HG03066 (cell line): ENCODE measurements around the gene PIAS1.
"Not testable (repeated sequence)": the region's sequence is repeated elsewhere in the genome, so short reads cannot be mapped to it uniquely, and the experiment has no call there.

Experiments used
- ATAC-seq: cut with Tn5 transposase; IDR thresholded peaks from one replicate; pipeline ENCODE4 v1.9.1; 2021; ENCODE audit warnings: low read depth; ENCODE audit not compliant: unreplicated experiment

Gene PIAS1

DNA sequence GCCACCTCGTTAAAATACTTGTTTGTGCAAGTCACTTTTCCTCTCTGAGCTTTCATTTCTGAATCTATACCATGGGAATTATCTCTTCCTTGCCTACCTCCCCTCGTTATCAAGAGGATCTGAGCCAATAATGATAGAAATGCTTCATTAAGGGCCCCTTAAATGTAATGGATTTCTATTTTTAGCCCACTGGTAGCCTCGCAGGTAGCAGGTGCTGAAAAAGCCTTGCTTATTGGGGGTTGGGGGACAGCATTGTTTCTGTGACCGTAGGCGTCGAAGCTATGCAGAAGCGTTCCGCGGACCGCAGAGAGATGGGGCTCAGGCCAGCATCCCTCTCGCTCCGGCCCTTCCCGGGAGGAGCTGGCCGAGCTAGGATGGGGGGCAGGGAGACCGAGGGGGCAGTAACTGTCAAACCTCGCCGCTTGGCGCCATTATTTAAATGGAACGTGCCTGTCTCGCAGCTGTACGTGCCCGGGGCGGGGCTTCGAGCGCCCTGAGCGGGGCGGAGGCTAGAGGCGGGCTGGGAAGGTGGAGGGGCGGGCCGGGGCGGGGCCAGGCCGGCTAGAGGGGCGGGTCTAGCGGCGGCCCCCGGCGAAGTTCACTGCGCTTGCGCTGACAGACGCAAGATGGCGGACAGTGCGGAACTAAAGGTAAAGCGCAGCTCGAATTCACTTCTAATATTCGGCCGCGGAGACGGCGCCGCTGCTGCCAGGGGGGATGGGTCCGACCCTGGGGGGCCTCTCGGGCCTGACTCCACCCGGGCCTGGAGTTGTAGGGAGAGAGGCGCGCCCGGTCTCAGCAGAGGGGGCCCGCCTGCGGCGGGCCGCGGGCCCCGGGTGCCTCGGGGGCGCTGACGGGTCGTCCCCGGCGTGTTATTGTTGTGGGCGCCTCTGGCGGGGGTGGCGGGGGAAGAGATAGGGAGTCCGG, at the start of gene PIAS1:
Gene PIAS1 (plus strand): TSS at position 615 of the 927 bp plus-strand sequence. CDS start 12 bp downstream, at position 627.
- peak; percentile 72 for ATAC-seq

DNA sequence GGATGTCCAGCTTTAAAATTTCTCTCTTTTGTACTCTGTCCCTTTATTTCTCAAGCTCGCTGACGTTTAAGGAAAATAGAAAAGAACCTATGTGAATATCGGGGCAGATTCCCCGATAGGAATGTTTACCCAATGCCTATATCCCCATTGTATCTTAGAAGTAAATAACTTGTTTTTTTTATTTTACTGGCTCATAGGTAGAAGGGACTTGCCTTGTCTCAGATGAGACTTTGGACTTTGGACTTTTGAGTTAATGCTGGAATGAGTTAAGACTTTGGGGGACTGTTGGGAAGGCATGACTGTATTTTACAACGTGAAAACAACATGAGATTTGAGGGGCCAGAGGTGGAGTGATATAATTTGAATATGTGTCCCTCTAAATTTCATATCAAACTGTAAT, 46.5 kb upstream of the PIAS1 start:
- not testable (repeated sequence) for ATAC-seq

DNA sequence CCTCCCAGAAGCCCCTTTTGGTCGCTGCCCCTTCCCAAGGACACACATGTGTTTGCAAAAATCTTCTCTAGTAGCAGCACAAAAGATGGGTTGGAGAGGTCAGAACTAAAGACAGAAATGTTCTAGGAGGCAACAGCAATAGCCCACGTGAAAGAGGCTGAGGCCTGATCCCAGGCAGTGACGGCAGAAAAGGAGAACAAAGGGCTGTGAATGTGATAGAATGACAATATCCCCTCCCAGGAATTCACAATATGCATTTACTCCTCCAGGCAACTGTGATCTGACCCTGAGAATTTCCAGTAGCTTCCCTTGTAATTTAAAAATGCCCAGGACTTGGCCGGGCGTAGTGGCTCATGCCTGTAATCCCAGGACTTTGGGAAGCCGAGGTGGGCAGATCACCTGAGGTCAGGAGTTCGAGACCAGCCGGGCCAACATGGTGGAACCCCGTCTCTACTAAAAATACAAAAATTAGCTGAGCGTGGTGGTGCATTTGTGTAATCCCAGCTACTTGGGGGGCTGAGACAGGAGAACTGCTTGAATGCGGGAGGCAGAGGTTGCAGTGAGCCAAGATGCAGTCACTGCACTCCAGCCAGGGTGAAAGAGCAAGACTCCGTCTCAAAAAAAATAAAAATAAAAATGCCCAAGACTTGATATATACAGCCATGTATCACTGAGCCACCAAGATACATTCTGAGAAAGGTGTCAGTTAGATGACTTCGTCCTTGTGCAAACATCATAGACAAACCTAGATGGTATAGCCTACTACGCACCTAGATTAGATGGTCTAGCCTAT, 43.6 kb upstream of the PIAS1 start:
- ATAC-seq, result no peak

DNA sequence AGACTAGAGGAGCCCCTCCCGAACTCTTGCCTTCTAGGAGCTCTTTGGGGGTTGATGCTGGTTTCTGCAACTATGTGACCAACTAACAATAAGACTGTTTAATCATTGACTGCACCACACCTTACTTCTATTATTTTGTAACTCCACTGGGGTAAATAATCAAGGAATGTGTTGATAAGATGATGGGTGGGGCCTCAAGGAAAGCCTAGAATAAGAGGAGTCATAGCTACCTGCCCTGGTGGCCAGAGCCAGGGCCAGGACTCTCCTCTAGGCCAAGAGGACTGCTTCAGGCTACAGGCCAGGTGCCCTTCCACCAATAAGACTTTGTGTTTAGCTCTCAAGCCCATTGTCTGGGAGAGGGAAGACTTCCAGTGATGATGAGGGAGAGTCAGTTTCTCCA, 41.2 kb upstream of the PIAS1 start:
- no peak for ATAC-seq

DNA sequence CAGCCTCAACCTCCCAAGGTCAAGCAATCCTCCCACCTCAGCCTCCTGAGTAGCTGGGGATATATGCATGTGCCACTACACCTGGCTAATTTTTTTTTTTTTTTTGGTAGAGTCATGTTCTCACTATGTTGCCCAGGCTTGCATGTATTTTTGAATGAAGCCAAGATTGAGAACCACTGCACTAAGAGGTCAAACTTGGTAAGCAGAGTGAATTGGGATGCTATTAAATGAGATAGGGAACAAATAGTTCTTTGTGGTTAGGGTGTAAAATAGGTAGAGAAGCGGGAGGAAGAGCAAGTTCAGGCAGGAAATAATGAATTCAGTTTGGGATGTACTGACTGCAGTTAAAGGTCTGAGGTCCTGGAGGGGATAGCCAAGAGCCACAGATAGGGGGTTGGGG, 39.9 kb upstream of the PIAS1 start:
- ATAC-seq, result no peak

DNA sequence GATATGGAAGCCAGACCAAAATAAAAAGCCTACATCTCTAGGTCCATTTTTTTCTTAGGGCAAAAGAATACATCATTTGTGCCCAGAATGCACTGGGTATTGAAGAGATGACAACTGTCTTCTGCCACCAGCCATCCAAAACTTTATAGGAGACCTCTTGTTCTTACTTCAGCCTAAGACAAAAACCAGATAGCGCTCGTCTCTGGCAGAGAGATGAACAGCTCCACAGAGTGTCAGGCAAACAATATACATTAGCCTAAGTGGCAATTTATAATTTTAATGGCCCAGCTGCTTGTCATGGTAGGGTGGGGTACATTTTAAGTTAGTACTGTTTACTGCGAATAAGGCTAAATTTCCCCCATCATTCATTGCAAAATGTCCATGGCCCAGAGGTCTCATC, 38.9 kb upstream of the PIAS1 start:
- ATAC-seq, result no peak

DNA sequence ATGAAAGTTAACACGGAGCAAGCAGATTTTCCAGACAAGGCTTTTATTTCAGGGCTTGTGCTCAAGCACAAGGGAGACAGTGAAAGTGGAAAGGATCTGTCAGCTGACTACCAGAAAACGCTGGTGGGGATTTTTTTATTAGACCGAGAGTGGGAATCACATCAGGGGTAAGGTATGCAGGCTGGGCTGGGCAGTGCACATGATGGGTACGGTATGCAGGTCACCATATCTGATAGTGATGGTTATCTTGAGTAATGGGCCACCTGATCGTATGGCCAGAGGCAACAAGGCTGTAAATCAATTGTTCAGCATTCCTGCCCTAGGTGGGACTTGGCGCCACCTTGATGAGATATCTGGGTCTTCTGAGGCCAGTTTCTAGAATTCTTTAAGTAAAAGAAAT, 36.9 kb upstream of the PIAS1 start:
- ATAC-seq, result no peak

DNA sequence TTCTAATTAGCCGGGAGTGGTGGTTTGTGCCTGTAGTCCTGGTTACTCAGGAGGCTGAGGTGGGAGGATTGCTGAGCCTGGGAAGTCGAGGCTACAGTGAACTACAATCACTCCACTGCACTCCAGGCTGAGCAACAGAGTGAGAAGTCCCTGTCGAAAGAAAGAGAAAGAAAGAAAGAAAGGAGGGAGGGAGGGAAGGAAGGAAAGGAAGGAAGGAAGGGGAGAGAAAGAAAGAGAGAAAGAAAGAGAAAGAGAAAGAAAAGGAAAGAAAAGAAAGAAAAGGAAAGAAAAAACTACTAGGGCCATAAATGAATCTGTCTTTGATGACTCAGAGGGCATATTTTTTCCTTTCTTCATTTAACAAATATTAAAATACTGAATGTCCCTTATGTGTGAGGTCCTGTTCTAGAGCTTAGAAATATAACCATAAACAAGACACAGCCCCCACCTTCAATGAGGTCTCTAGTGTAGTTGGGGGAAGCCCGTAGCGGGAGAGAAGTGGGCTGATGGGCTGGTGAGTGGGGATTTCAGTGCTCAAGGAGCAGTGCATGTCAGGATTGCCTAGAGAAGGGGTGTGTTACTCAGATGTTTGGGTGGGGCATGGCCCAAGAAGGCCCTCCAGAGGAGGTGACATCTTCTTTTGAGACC, 35.2 kb upstream of the PIAS1 start:
- no peak for ATAC-seq

DNA sequence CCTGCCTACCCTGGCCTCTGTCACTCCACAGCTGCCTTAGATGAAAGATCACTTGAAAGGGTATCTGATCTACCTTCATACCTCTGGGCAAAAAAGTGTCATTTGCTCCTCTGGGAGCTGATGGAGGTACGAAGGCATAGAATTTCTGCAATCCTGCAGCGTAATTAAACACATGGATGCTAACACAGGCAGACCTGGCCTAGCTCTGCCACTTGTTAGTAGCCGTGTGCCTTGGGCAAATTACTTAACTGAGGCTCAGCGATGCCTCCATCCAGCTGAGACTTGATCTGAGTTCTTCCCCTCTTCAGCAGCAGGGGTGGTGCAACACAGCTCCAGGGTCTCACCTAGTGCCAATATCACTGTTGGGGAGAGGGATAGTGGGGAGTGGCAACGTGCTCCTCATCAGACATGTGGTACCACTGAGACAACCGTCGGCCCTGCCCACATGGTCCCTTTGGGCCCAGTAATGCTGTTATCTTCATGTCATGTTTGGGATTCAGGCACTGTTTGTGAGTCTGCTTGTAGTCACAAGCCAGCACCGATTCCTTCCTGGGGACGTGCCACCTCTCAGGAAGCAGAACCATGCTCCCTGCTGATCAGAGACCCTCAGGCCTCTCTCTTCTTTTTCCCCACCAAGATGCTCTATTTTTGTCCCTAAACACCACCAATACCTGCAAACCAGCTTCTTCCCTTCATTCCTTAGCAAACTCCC, 34.1 kb upstream of the PIAS1 start:
- ATAC-seq, result no peak

DNA sequence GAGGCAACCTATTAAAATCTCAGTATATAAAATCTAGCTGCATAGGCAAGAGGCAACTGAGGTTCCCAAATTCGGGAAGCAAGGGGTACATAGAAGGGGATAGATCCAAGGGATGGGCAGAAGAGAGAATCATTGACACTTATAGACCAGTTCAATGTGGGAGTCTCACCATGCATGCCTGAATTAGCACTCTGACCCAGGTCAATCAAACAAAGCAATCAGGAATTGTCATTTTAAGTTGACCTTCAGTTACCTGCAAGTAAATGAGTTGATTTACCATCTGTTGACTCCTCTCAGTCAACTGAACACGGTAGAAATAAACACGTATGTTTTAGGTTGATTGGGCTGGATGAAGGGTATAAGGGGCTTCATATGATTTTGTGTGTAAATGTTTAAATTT, 33.4 kb upstream of the PIAS1 start:
- ATAC-seq, result no peak

DNA sequence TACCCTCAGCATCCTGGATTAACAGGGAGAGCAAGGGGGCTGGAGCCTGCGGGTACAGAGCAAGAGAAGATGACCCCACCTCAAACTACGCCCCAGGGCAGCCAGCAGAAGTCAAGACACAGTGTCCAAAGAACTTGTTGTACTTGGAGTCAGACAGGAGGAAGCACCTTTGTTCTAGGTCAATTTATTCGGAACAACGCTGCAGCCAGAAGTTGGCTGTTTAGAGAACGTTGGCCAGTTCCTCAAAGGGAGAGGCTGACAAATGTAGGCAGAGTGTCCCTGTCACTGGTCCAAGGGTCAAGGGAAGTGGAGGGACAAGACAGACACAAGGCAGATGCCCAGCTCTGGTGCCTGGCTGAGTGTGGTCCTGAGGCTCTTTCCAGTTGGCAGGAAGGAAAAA, 32.1 kb upstream of the PIAS1 start:
- ATAC-seq, result no peak

DNA sequence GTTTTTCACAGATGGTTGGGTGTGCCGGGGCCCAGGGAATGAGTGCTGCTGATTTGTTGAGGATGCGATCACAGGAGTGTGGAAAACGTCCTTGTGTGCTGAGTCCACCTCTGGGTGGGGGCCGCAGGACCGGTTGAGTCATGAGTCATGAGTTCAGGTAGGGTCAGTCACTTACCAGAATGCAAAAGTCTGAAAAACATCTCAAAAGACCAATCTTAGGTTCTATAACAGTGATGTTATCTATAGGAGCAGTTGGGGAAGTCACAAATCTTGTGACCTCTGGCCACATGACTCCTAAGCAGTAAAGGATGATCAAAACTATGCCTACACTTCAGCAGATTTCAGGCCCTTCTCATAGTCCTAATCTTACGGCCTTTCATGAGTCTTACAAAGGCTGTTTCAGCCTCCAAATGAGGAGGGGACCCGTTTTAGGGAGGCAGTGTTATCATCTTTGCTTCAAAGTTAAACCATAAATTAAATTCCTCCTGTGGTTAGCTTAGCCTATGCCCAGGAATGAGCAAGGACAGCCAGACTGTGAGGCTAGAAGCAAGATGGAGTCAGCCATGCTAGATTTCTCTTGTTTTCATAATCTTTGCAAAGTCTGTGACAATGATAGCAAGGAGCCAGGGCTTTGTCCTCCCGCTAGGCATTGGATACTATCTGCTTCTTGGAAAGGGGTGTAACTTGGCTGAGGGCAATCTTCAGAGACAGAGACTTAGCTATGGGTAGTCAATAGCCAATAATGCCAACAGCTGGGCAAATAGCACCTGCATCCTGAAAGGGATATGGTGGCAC, 30.6 kb upstream of the PIAS1 start:
- ATAC-seq, result no peak

DNA sequence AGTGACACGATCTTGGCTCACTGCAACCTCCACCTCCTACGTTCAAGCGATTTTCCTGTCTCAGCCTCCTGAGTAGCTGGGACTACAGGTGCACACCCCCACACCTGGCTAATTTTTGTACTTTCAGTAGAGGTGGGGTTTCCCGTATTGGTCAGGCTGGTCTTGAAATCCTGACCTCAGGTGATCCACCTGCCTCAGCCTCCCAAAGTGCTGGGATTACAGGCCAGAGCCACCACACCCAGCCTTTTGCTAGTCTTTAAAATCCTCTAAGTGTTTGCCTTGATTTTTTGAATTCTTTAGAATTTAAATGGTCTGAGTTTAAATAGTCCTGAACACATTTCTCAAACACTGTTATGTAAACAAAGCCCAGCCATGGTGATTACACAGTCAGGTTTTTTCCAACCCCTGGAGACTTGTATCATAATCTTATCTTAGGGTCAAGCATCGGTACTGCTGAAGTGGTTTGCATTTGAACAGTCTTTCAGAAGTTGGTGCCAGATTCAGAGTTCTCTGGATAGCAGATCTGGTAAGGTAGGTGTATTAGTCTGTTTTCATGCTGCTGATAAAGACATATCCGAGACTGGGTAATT, 28.2 kb upstream of the PIAS1 start:
- no peak for ATAC-seq

DNA sequence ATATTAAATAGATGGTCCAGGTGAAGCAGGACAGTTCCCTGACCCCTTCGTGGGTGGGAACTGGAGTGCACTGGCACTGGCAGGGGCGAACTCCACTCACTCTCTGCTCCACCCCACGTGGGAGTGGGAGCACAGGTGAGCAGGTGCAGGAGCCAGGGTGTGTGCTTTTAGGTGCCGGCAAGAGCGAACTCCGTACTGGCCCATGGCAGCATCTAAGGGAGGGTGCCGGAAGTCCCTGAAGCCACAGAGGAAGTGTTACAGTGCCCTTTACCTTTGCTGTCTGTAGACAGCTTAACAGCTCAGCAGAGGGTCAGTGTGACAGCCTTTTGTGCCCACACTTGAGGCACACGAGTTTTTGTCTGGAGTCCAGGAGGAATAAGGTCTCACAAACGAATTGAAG, 26.7 kb upstream of the PIAS1 start:
- ATAC-seq, result no peak

DNA sequence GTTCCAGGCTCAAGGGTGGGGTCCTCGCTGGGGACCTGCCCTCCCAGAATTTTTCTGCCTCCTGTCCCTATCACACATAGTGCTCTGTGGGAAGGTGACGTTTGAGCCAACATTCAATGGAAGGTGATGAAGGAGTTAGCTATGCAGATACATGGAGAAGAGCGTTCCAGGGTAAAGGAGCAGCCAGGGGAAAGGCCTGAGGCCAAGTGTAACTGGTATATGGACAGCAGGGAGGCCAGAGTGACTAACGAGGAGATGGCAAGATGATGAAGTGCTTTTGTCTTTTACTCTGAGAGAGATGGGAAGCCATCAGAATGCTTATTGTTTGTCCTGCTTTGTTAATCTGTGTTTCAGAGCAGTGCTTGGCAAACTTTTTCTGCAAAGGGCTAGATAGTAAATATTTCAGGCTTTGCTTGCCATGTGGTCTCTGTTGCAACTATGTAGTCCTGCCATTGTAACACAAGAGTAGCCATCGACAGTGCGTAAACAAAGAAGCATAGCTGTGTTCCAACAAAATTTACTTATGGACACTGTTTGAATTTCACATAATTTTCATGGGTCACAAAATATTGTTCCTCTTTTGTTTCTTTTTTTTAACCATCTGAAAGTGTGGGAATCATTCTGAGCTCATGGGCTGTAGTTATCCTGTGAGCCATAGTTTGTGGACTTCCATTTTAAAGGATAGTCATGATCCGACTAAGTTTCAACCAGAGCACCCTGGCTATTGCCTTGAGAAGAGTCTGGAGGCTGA, 25.8 kb upstream of the PIAS1 start:
- no peak for ATAC-seq

DNA sequence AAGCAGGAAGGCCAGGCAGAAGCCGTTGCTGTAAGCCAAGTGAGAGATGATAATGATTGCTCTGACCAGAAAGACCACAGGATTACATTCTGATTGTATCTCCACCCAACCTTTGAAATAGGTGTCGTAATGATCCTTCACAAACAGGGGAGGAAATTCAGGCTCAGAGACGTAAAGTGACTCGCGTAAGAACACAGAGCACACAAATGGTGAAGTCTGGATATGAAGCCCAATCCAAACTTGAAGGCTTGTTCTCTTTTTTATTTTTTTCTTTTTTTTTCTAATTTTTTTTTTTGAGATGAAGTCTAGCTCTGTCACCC, 25.3 kb upstream of the PIAS1 start:
- no peak for ATAC-seq

DNA sequence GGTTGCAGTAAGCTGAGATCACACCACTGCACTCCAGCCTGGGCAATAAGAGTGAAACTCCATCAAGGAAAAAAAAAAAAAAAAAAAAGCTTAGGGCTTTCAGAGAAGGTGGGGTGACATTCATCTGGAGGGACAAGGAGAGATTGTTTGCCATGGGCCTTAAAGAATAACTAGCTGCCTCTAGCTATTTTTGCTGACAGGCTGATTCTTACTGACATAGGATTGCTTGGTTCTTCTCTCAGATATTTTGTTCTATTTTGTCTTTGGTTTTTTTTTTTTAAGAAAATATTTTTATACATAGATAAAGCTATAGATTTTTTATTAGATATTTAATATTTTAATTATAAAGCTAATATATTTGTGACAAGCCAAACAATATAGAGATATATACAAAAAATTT, 24.2 kb upstream of the PIAS1 start:
- ATAC-seq, result no peak

DNA sequence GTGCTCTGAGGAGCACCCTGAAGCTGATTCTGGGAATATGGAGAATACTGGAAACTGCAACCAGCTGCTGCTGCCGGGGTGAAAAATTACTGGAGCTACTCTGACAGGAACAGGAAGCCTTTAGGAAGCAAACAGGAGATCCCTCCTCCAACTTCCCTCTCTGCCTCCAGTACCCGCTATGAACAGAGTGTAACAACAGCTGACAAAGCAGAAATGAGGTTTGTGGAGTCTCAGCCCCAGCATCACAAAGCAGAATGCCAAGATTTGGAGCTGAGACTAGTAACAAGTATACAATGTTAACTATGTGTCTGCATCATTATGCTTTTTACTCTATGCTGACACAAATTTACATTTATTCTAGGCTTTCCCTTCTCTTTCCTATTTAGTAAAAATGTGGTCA, 22.7 kb upstream of the PIAS1 start:
- ATAC-seq, result no peak

DNA sequence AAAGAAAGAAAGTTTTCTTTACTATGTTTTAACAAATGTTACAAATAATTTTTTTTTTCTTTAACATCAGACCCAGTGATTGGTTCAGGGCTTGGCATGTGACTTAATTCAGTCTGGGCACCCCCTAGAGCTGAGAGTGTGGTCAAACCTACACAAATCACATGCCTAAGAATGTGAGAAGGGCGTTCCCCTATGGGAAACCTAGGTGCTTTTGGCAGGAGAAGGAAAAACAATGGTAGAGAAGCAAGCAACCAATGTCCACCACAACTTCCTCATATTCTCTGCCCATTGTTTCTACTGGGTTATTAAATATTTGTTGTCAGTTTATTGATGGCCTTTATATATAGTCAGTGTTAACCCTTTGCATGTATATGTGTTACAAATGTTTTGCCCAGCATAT, 21.4 kb upstream of the PIAS1 start:
- ATAC-seq, result no peak
